Endodermal cell (in vitro differentiated cells): ENCODE measurements around the gene TAF3. TPM values are rescaled to one million over a fixed set of nuclear protein-coding genes. Genes with fewer than 3 reads are reported as not detected.

ENCODE experiments used
- DNase-seq: peaks from one replicate; pipeline ENCODE4 v3.0.0-alpha.2; 2017
- H3K27ac ChIP-seq: 2 replicates; pipeline ENCODE4 v1.5.1; 2013; ENCODE audit warnings: mild to moderate bottlenecking, low read depth, low read length, moderate library complexity
- H3K27me3 ChIP-seq: 2 replicates; pipeline ENCODE4 v1.6.1; 2013; ENCODE audit warnings: mild to moderate bottlenecking, low read length, moderate library complexity; ENCODE audit not compliant: insufficient read depth, control insufficient read depth, poor library complexity, severe bottlenecking
- H3K36me3 ChIP-seq: 2 replicates; pipeline ENCODE4 v1.7.0; 2013; ENCODE audit warnings: mild to moderate bottlenecking, low read length, moderate library complexity; ENCODE audit not compliant: control insufficient read depth, insufficient read depth
- H3K4me1 ChIP-seq: one replicate; pipeline ENCODE4 v1.7.0; 2013; ENCODE audit warnings: low read length; ENCODE audit not compliant: control insufficient read depth, insufficient read depth
- H3K4me3 ChIP-seq: 2 replicates; pipeline ENCODE4 v1.5.1; 2013; ENCODE audit warnings: mild to moderate bottlenecking, low read length, moderate library complexity
- H3K9ac ChIP-seq: 2 replicates; pipeline ENCODE4 v1.6.1; 2013; ENCODE audit warnings: mild to moderate bottlenecking, low read length, moderate library complexity; ENCODE audit not compliant: poor library complexity, severe bottlenecking; ENCODE audit errors: extremely low read depth
- H3K9me3 ChIP-seq: 2 replicates; pipeline ENCODE4 v1.6.1; 2013; ENCODE audit warnings: mild to moderate bottlenecking, low read length, moderate library complexity; ENCODE audit not compliant: control insufficient read depth
- H3K27ac Mint-ChIP-seq: 2 replicates; pipeline ENCODE4 v1.8.0; 2020; ENCODE audit warnings: mixed read lengths
- H3K27me3 Mint-ChIP-seq: 2 replicates; pipeline ENCODE4 v1.8.0; 2021; ENCODE audit warnings: mild to moderate bottlenecking, mixed read lengths; ENCODE audit not compliant: insufficient read depth
- H3K36me3 Mint-ChIP-seq: 2 replicates; pipeline ENCODE4 v1.8.0; 2020; ENCODE audit warnings: low read depth, mixed read lengths
- H3K4me1 Mint-ChIP-seq: 2 replicates; pipeline ENCODE4 v1.8.0; 2020; ENCODE audit warnings: mixed read lengths
- H3K4me3 Mint-ChIP-seq: 2 replicates; pipeline ENCODE4 v1.8.0; 2020; ENCODE audit warnings: mild to moderate bottlenecking, moderate library complexity, mixed read lengths
- H3K9me3 Mint-ChIP-seq: 2 replicates; pipeline ENCODE4 v1.8.0; 2020; ENCODE audit warnings: mild to moderate bottlenecking, mixed read lengths
- CTCF ChIP-seq: fragments of 200-600 bp; sonication (generic); conservative IDR thresholded peaks from 2 replicates; pipeline ENCODE4 v1.5.0; 2021; ENCODE audit warnings: antibody characterized with exemption, mild to moderate bottlenecking
- WGBS, 2 experiments: methylation state at CpG; one replicate each; pipeline versions ENCODE4 v1.1.5 to v1.1.7; 2013; ENCODE audit warnings: missing lambda C conversion rate in 2 of 2, mixed read lengths in 1 of 2; ENCODE audit not compliant: insufficient coverage in 1 of 2, insufficient read length in 1 of 2; 5-methylcytosine and 5-hydroxymethylcytosine counted together
- total RNA-seq, 2 donors: library from RNA; stranded (reverse); fragmentation: NEBNext Ultra II Directional in 1 of 2; extraction: Animal tissue kit (Norgen Biotek cat#: 25700) in 1 of 2; gene quantifications; 2 replicates in 1 of 2; 3 replicates in 1 of 2; pipeline ENCODE4 v1.2.1, GENCODE V29; 2021

The TAF3 gene
- total RNA-seq, 2 donors from 2014 or later, result 9.9 to 10.0 TPM

DNA sequence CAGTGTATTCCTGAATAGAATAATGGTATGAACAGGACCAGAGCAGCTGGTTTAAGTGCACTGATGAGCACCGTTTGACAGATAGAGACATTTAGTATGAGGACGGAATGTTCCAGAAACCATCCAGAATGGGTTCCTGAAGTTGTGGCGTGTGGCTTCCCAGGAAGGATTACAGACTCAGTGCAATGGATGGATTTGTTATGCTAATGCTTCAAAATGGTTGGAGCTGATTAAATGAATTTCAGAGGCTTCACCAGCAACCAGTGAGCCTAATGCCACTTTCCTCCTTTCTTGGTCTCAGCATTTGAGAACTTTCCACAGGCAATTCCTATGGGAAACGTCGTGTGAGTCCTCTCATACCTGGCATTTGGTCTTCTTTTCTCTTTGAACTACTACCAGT lies 246.1 kb downstream of the TAF3 start:
- no peak for DNase-seq
- Mint-ChIP-seq H3K4me1 (peaks cover 61% of the 10 kb centered on the region), H3K27ac (no peak overlapping the region), H3K4me3 (peak overlapping the region; percentile 42), H3K36me3 (peaks cover 93% of the 10 kb centered on the region), H3K27me3 (peaks cover 89% of the 10 kb centered on the region), H3K9me3 (no peaks in the 10 kb centered on the region)
- peaks cover 81% of the 10 kb centered on the region for H3K36me3 ChIP-seq
- no peak overlapping the region for H3K4me3 ChIP-seq
- TF ChIP-seq CTCF, result no peak
- H3K27ac ChIP-seq, result no peak overlapping the region
- peaks cover 8% of the 10 kb centered on the region for H3K9me3 ChIP-seq
- peaks cover 9% of the 10 kb centered on the region for H3K27me3 ChIP-seq
- peaks cover 30% of the 10 kb centered on the region for H3K4me1 ChIP-seq
- H3K9ac ChIP-seq, result no peak overlapping the region
- 29 to 37% methylated on average over 5 of the region's 5 CpGs for WGBS, 2 experiments

GRCh38 chr10:8065651-8066050 lies 247.3 kb downstream of the TAF3 start:
- no peak for DNase-seq
- Histone ChIP-seq H3K36me3 (peaks cover 82% of the 10 kb centered on the region), H3K27me3 (no peaks in the 10 kb centered on the region), H3K9ac (no peak overlapping the region), H3K27ac (no peak overlapping the region), H3K4me1 (peaks cover 31% of the 10 kb centered on the region), H3K9me3 (peaks cover 8% of the 10 kb centered on the region), H3K4me3 (no peak overlapping the region)
- Mint-ChIP-seq H3K27ac (peak overlapping the region; percentile 13), H3K27me3 (peaks cover 81% of the 10 kb centered on the region), H3K36me3 (peaks cover 91% of the 10 kb centered on the region), H3K9me3 (no peaks in the 10 kb centered on the region), H3K4me3 (no peak overlapping the region), H3K4me1 (peaks cover 57% of the 10 kb centered on the region)
- no peak for TF ChIP-seq CTCF
- WGBS, 2 experiments, result 83% methylated on average over 1 of the region's 2 CpGs; no CpG with 5 or more reads in 1 of the 2 experiments

GRCh38 chr10:8066124-8066523 lies 247.8 kb downstream of the TAF3 start:
- H3K27me3 Mint-ChIP-seq, result peaks cover 76% of the 10 kb centered on the region

More at GRCh38 chr10:8066124-8066523, 247.8 kb downstream of the TAF3 start:
- Histone ChIP-seq H3K4me1 (peaks cover 32% of the 10 kb centered on the region), H3K9ac (no peak overlapping the region), H3K4me3 (no peak overlapping the region), H3K27ac (no peak overlapping the region), H3K36me3 (peaks cover 84% of the 10 kb centered on the region), H3K27me3 (no peaks in the 10 kb centered on the region), H3K9me3 (peaks cover 8% of the 10 kb centered on the region)
- Mint-ChIP-seq H3K4me1 (peaks cover 57% of the 10 kb centered on the region), H3K9me3 (no peaks in the 10 kb centered on the region), H3K36me3 (peaks cover 87% of the 10 kb centered on the region), H3K27ac (peak overlapping the region; percentile 13), H3K4me3 (no peak overlapping the region)
- WGBS, 2 experiments, result 92% methylated on average over 1 of the region's 1 CpG; no CpG with 5 or more reads in 1 of the 2 experiments
- no peak for DNase-seq
- no peak for TF ChIP-seq CTCF

Other genes starting within 250 kb of the TAF3 start
- 1 to 10 TPM; 2.9 to 5.3 TPM for gene ITIH5, start 151.5 kb upstream of the TAF3 start, total RNA-seq
- not detected for gene ITIH2, start 115.2 kb upstream of the TAF3 start, total RNA-seq
- gene KIN, start 30.5 kb upstream of the TAF3 start, total RNA-seq, result 10 to 100 TPM; 17.9 TPM
- gene ATP5F1C, start 30.3 kb upstream of the TAF3 start, total RNA-seq, result 100 to 1,000 TPM; 248 to 287 TPM
- 100 to 1,000 TPM in 1 of 2 donors, 10 to 100 TPM in 1; 51.3 to 103 TPM for gene GATA3, start 236.2 kb downstream of the TAF3 start, total RNA-seq